HG02623 (cell line): ENCODE measurements around the gene LCOR.
A peak's percentile ranks its signal among the peaks of the same experiment; 100 is the strongest.

Experiments used
- ATAC-seq: cut with Tn5 transposase; IDR thresholded peaks from one replicate; pipeline ENCODE4 v1.9.1; 2021; ENCODE audit warnings: moderate library complexity; ENCODE audit not compliant: unreplicated experiment

LCOR gene

DNA sequence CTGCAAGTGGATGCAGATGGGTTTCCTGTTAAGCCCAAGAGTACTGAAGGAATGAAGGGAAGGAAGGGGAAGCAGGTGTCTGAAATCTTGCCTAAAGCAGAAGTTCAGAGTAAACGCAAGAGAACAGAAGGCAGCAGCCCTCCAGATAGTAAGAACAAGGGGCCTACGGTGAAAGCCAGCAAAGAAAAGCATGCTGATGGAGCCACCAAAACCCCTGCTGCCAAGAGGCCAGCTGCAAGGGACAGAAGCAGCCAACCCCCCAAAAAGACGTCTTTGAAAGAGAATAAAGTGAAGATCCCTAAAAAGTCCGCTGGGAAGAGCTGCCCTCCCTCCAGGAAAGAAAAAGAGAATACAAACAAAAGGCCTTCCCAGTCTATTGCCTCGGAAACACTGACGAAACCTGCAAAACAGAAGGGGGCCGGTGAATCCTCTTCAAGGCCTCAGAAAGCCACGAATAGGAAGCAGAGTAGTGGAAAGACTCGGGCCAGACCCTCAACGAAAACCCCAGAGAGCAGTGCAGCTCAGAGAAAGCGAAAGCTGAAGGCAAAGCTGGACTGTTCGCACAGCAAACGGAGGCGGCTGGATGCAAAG is 152.5 kb downstream of the LCOR start:
- ATAC-seq, result peak; percentile 73

DNA sequence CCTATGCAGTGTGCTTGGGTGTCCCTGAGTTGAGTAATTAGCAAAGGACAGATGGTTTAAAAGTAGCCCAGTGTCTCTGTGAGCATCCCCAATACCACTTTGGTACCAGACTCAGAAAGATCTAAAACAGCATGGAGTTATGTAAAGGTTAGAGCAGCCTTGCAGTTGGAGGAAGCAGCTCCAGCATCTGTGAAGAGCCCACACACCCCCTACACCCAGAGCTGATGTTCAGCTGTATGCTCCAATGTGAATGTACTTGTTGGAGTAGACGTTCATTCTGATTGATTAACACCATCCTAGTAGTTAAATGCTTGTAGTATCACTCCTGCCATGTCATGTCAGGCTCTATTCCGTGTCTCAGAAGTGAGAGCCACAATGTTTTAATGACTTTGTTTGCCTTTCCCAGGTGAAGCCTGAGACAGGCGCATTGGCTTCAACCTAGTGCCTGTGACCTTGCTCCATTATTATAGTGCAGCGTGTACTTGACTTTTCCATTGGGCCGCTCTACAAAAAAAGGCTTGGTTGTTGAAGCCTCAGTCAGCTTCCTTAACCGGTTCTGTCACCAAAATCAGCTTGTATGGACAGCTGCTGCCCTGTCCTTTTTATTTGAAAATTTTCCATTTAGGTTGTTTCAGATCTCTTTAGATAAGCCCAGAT is 154.2 kb downstream of the LCOR start:
- ATAC-seq, result no peak

DNA sequence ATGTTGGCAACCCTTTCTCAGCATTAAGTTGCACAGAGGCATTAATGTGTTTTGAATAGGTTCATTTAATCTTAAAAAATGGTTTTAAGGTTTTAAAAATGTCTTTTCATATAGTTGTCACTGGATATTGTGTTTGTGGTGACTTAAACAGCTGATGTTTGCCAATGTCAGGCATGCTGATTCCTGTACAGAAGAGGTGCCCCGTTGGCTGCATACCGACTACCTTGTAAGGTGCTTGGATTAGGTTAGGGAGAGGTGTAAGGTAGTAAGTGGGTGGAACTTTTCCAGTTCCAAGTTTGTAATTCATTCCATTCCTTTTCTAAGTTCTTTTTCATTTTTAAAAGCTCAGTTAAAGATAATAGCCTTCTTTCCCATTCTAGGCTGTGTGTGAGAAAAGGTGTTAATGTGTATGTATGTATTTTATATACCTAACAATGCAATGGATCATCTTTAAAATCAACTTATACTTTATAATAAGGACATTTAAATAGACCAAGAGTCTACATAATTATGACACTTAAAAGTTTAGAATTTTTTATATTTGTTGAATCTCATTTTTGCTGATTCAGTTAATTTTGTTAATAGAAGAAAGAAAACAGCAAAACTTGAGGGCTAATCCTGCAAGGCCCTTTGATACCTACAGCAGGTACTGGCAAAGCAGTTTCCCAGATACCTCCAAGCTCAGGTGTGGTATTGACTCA is 155.2 kb downstream of the LCOR start:
- ATAC-seq, result no peak

DNA sequence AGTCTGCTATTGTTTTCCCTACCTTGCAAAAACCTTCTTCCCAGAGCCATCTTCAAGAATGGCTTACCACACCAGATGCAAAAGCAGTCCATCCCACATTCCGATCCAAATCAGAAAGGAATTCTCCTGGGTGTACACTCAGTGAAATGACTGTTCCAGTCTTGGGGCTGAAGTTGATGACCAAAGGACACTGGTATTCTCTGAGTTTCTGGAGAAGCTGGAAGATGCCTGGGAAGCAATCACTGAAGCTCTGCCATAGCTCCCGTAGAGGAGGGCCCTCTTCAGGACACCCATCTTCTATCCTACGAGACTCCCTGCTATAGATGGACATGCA is 155.7 kb downstream of the LCOR start:
- no peak for ATAC-seq

DNA sequence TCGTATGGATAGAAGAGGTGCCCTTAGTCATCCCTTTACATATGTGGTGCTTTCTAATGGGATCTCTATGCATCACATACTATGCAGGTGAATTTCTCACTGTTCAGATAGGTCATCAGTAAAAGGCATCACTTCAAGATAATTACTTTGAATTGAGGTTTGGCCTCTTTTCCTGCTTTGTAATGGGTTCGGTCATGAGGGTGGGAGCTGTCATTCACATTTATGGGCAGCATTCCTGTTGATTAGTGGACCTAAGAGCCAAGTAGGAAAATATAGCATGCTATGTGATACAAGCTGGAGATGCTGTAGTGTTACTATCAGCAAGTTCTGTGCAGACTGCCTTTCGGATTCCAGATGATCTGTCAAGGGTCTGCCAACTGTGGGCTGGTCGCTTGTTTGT is 156.3 kb downstream of the LCOR start:
- ATAC-seq, result no peak

DNA sequence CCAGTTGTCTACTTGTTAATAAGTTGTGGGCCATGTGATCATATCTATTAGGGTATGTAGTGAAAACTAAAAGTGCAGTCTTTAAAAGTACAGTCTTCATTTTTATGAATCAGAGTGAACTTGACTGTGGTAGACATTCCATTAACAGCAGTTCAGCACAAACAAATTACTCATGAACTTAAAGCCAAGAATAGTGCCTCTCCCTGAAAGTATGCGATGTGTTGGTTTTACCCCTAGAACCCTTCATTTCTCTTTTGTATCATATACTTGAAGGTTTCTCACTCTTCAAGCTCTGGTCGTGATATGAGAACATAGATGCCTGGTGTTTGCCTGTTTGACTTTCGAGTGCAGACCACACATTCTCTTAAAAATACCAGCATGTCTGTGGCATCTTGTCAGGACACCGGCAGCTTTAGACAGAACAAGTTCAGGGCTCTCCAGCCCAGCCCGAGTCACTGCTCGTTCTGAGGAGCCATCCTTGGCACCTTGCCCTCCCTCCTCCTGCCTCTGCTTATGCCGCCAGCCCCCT is 159.3 kb downstream of the LCOR start:
- ATAC-seq, result no peak

DNA sequence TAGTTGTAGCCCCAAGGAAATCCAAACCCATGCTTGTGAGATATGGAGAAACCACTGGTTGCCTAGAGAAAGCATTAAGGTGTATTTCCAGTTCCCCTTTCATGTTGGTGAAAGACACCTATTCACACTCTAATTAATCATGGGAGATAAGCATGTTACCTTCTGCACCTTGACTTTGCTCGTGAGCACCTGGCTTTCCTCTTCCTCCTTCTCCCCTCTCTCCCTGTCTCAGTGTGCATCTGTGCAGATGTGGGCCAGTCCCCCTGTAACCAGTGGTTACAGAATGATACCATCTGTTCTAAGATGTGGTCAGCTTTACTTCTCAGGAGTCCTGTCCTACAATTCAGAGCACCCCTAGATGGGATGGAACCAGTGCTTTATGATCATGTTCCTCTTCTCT is 160.6 kb downstream of the LCOR start:
- ATAC-seq, result peak; percentile 54

DNA sequence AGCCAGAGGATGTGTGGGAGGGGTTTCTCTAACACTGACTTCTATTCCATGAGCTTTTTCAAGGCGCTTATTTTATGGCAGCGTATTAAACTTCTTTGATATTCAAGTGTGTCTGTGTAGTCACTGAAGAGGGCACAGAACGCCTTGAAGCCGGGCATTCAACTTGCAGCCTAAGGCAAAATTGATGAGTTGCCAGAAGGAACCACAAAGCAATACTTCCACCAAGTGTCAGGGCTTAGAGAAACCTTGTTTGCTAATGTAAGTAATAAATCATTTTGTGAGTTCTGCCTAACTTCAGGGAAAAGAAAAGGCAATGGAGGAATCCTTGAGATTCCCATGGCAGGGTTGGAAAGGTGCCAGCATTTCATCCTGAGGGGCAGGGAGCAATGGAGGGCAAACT is 163.8 kb downstream of the LCOR start:
- no peak for ATAC-seq

DNA sequence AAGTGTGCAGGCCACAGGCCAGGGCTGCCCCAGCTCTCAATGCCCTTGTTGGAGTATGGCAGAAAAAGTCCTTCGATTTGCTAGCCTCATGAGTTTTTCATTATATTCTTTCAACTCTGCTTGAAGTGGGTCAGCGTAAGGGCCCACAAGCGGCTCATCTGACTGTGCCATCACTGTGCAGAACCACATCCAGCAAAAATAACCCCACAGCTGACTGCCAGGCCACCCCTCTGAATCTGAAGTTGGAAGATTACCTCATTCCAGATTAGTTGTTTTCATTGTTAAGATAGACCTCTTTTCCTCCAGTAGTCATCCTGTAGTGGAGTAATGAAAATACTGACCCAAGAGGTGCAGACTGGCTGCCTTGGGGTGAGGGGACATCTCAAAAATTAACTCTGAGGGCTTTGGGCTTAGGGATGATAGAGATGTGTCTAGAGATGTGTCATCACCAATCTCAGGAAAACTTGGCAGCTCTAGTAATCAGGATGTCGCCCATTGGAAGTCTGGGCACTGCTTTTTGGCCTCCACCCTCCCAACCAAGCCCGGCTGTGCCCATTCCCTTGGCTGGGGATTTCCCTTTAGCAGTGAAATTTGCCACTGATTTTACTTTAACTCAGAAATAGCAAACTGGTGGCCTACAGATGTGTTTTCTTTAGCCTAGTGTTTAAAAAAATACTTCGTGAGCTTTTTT is 164.3 kb downstream of the LCOR start:
- no peak for ATAC-seq

DNA sequence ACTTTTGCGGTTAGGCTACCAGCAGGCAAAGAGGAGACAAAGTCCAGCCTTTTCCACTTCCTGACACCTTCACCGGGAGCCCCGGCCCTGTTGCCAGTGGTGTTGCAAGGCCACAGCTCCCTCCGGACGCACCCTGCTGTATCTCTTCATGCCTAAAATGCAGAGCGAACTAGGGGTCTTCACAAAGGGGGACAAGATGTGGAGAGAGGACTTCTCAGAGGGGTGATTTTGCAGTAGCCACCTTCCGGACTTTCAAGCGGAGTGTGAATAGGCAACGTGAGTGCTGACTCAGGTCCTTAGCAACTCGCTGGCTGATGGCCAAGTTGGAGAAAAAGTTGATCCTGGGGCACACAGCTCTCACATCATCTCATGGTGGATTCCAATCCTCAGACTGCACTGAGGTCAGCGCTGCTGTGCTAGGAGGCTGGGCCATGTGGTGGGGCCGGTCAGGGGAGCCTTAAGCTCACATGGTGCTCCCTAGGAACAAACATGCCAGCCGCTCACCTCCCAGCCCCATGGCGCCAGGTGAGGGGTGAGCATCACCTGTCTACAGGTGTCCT is 166.3 kb downstream of the LCOR start:
- ATAC-seq, result no peak

DNA sequence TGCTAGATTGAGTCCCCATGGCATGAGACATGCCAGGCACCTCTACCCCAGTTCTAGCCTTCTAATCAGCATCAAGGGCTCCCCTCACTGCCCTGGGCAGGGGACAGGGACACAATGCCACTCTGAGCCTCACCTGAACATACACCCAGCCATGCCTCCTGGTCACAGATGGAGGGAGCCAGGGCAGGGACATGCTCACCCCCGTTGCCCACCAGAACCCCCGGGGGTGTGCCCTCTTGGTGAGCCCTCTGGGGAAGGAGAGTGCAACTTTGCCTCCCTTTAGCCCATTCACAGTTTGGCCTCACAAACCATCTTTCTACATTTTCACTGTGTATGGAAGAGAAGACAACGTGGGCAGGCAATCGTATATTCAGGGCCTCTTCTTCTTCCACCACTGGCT is 167.2 kb downstream of the LCOR start:
- ATAC-seq, result no peak

DNA sequence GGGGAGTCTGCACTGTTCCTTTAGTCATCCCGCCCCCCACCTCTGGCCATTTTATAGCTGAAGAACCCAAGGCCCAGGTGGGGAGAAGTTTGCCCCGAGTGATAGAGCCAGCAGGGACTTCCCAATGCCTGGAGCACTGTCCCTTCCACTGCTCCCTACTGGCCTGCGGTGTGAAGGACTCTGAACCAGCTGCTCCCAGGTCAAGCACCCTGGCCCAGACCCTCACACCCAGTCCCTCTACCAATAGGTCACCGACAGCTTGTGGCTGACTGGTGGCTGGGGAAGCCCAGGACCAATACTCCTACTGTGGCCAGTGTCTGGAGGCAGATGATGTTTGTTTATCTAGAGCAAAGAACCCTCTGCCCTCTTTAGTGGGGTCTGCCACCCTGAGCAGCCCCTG is 167.9 kb downstream of the LCOR start:
- ATAC-seq, result no peak

DNA sequence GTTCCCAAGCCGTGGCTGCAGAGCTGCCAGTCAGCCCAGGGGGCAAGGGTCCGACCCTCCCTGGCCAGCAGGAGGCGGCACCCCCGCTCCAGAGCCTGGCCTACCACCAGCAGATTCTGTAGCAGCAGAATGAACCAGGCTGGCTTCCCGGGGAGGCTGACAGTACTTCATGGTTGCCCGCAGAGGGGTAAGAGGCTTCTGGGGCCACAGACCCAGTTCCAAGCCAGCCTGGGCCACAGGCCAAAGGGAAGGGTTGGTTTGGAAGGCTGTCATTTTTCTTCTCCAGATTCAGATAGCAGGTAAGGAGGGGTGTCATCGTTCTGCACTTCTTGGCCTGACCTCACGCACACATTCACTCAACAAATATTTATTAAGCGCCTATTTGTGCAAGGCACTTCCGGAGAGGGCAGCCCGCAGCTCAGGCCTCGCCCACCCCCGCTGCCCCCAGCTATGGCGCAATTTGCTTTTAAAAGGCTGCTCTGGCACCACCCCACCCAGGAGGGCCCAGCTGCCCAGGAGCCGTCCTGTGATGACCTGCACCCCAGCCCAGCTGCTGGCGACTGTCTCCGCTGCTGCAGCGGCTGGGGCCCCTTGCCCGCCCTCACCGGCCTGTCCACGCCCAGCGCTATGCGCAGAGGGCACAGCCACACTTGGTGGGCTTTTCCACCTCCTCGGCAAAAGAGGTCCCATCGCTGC is 168.5 kb downstream of the LCOR start:
- ATAC-seq, result no peak

DNA sequence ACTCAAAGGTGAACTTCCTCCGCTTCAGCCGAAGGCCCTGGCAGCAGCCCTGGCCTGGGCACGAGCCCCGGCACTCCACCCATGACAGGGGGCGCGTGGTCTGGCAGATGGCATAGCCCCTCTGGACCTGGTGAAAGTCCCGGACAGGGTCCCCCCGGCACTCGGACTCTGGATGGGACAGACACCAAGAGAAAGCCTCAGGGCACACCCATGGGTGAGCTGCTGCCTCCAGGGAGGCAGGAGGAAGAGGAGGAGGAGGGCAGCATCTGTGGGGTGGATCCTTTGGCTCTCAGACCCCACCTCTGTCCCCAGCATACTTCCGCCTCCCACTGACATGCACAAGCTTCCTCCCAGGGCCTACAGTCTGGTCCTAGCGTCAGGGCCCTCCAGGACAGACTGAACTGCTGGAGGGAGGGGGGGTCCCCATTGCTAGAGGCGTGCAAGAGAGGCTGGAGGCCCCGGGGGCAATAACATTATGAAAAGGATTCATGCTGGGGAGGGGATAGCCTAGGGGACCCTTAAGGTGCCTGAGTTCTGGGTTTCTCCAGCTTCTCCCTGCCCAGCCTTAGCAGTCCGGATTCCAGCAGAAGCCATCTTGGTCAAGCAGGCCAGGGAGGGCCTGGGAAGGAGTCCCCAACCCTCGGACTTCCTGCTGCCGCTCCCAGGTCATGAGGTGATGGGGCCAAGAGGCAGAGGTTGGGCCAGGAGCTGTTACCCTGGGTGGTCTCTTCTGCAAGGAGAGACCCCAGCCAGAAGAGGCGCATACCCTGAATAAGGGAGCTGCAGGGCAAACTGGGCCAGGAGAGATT is 169.3 kb downstream of the LCOR start:
- ATAC-seq, result no peak

DNA sequence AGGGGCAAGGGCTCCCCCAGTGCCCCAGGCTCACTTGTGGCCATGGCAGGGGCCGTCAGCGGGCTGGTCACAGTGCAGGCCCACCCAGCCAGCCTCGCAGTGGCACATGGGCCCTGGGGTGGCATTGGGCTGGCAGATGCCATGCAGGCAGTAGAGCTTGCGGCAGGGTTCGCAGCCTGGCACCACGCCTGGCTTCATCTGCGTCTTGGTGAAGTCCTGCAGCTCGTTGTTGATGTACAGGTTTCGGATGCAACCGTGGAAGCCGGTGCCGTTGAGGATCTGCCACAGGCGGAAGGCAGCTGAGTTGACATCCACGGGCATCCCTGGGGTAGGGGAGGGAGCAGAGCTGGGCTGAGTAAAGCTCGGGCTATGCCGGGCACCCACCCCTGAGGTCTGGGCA is 170.6 kb downstream of the LCOR start:
- no peak for ATAC-seq

DNA sequence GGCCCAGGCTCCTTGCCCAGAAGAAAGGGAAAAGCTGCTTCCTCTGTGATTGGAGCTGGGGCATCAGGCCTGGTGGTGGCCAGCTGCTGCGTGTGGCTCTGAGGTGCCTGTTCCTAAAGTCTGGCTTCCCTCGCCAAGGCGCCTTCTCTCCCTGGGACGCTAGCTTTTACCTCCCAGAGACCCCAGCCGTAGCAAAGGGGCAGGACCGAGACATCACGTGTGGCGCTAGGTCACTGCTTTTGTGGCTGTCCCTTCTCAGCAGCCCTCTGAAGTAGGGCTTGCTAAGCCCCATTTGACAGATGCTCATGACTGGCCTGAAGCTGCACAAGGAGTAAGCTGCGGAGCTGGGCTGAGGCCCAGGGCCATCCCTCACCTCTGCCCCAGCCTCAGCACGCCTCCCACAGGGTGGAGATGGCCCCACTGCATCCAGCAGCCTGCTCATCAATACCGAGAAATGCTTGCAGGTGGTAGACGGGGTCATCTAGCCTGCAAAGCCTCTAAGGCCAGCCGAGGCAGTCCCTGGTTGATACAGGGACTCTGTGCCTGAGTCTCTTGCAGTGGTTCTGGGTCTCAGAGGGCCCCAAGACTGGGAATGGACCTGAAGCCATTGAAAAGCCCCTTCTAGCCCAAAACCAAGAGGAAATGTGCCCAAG is 171.2 kb downstream of the LCOR start:
- ATAC-seq, result no peak

DNA sequence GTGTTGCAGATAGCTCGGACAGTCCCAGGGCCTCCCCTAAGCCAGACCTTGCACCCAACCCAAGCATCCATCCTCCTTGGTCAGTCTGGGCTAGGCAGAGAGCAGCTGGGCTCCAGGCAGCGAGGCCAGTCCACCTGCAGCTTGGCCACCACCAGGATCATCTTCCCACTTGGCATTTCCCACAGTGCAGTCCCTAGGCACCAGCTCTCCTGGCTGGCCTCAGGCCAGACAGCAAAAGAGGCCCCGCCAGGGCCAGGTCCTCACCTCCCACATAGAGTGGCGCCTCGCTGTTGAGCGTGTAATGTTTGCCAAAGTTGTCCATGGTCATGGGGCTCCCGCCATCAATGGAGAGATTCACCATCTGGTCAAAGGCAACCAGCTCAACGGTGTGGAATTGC is 171.7 kb downstream of the LCOR start:
- no peak for ATAC-seq

DNA sequence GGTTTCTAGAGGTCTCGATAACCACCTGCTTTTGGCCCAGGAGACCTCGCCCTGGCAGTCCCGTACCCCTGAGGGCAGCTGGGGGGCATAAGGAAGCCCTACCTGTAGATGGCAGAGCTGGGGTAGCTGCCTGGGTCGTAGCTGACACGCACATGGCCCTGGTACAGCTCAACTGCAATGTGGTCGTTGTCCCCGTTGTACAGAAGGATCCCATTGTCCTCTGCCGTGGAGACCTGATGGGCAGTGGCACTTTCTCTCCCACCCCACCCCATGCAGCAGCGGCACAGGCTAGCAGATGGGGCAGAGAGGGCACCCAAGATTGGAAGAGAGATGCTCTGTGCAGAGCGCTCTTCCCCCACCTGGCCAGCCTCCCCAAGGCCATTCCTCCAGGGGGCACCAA is 172.5 kb downstream of the LCOR start:
- ATAC-seq, result no peak

DNA sequence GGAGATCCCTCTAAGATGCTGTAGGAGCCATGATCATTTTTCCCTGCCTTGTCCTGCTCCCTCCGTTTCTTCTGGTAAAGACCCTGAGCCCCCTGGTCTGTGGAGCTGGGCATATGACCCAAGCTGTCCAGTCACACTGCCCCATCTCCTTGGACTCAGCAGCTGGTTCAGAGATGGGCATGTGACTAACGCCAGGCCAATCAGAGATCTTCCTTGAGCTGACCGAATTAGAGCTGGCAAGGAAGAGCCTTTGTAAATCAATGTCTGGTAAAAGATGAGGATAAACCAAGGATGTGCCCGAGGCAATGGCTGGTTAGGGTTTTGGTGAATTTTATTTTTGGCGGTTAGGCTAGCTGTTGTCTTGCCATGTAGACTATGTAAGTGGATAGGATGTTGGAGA is 173.3 kb downstream of the LCOR start:
- ATAC-seq, result no peak

DNA sequence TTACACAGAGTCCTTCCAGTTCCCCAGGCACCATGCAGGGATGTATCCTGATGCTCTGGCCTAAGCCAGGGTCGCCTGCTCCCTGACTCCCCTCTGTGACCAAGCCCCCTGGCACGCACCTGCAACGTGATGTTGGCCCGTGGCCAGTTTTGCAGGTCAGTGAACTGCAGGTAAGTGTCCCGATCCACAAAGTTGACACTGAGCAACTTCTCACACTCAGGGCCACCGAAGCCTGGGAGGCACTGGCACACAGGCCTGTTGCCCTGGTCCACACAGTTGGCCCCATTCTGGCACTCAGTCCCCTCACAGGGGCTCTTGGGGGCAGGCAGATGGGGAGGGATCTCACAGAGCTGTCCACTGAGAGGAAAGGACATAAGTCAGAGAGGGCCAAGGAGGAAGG is 174.3 kb downstream of the LCOR start:
- no peak for ATAC-seq
